Glutamatergic neuron (in vitro differentiated cells): ENCODE measurements around the gene F2R. TPM values are rescaled to one million over a fixed set of nuclear protein-coding genes. Genes with fewer than 3 reads are reported as not detected.
"Not testable (repeated sequence)": the region's sequence is repeated elsewhere in the genome, so short reads cannot be mapped to it uniquely, and the experiment has no call there.

Experiments used
- DNase-seq: peaks from one replicate; pipeline ENCODE4 v3.0.0; 2022
- H3K27ac Mint-ChIP-seq: one replicate; pipeline ENCODE4 v1.8.0; 2020; ENCODE audit warnings: mild to moderate bottlenecking, mixed read lengths, inconsistent platforms; ENCODE audit not compliant: unreplicated experiment
- H3K27me3 Mint-ChIP-seq: one replicate; pipeline ENCODE4 v1.8.0; 2020; ENCODE audit warnings: mild to moderate bottlenecking, moderate library complexity, mixed read lengths, inconsistent platforms; ENCODE audit not compliant: unreplicated experiment
- H3K36me3 Mint-ChIP-seq: one replicate; pipeline ENCODE4 v1.8.0; 2020; ENCODE audit warnings: mild to moderate bottlenecking, mixed read lengths, inconsistent platforms; ENCODE audit not compliant: unreplicated experiment
- H3K4me1 Mint-ChIP-seq: one replicate; pipeline ENCODE4 v1.8.0; 2020; ENCODE audit warnings: mild to moderate bottlenecking, low read depth, mixed read lengths, inconsistent platforms; ENCODE audit not compliant: unreplicated experiment
- H3K4me3 Mint-ChIP-seq: one replicate; pipeline ENCODE4 v1.8.0; 2020; ENCODE audit warnings: mild to moderate bottlenecking, mixed read lengths, inconsistent platforms; ENCODE audit not compliant: unreplicated experiment
- H3K9me3 Mint-ChIP-seq: one replicate; pipeline ENCODE4 v1.8.0; 2020; ENCODE audit warnings: mild to moderate bottlenecking, moderate library complexity, mixed read lengths, inconsistent platforms; ENCODE audit not compliant: unreplicated experiment
- CTCF ChIP-seq: fragments of 200-600 bp; sonication (generic); IDR thresholded peaks from one replicate; pipeline ENCODE4 v1.5.0; 2021; ENCODE audit not compliant: partially characterized antibody, unreplicated experiment
- total RNA-seq: library from RNA; stranded (reverse); fragmentation: NEBNext Ultra II Directional; extraction: Animal tissue kit (Norgen Biotek cat#: 25700); gene quantifications from one replicate; pipeline ENCODE4 v1.2.1, GENCODE V29; 2021; ENCODE audit not compliant: unreplicated experiment

F2R gene
- total RNA-seq, 1 donor from 2014 or later = 59.3 TPM

GRCh38 chr5:76673125-76673524 is 42.8 kb upstream of the F2R start:
- Mint-ChIP-seq H3K4me1 (no peaks in the 10 kb centered on the region), H3K9me3 (no peaks in the 10 kb centered on the region), H3K27me3 (no peaks in the 10 kb centered on the region), H3K36me3 (no peaks in the 10 kb centered on the region), H3K4me3 (no peak overlapping the region), H3K27ac (no peak overlapping the region)
- no peak for TF ChIP-seq CTCF
- no peak for DNase-seq

GRCh38 chr5:76674330-76675066 is 41.4 kb upstream of the F2R start:
- Mint-ChIP-seq H3K27me3 (no peaks in the 10 kb centered on the region), H3K9me3 (no peaks in the 10 kb centered on the region), H3K27ac (no peak overlapping the region), H3K4me3 (no peak overlapping the region), H3K36me3 (no peaks in the 10 kb centered on the region), H3K4me1 (no peaks in the 10 kb centered on the region)
- DNase-seq = no peak
- TF ChIP-seq CTCF = no peak

- Mint-ChIP-seq H3K4me1 (no peaks in the 10 kb centered on the region), H3K27ac (no peak overlapping the region), H3K36me3 (no peaks in the 10 kb centered on the region), H3K4me3 (no peak overlapping the region), H3K9me3 (no peaks in the 10 kb centered on the region), H3K27me3 (no peaks in the 10 kb centered on the region)
- no peak for TF ChIP-seq CTCF
- no peak for DNase-seq
These were observed 40.6 kb upstream of the F2R start for GRCh38 chr5:76675364-76675763.

GRCh38 chr5:76677849-76678472 is 38.0 kb upstream of the F2R start:
- H3K4me1 Mint-ChIP-seq = no peaks in the 10 kb centered on the region
- no peaks in the 10 kb centered on the region for H3K36me3 Mint-ChIP-seq
- no peak overlapping the region for H3K4me3 Mint-ChIP-seq
- H3K27ac Mint-ChIP-seq = no peak overlapping the region
- H3K27me3 Mint-ChIP-seq = no peaks in the 10 kb centered on the region
- no peaks in the 10 kb centered on the region for H3K9me3 Mint-ChIP-seq
- no peak for DNase-seq
- TF ChIP-seq CTCF = no peak

- no peaks in the 10 kb centered on the region for H3K27me3 Mint-ChIP-seq
- no peak for TF ChIP-seq CTCF
- H3K4me3 Mint-ChIP-seq = no peak overlapping the region
- no peak overlapping the region for H3K27ac Mint-ChIP-seq
- DNase-seq = no peak
- H3K4me1 Mint-ChIP-seq = no peaks in the 10 kb centered on the region
- no peaks in the 10 kb centered on the region for H3K9me3 Mint-ChIP-seq
- no peaks in the 10 kb centered on the region for H3K36me3 Mint-ChIP-seq
These were observed 36.7 kb upstream of the F2R start for GRCh38 chr5:76679231-76679630.

- H3K36me3 Mint-ChIP-seq, H3K4me3 Mint-ChIP-seq, H3K27ac Mint-ChIP-seq, H3K9me3 Mint-ChIP-seq, H3K27me3 Mint-ChIP-seq, H3K4me1 Mint-ChIP-seq, DNase-seq: not testable (repeated sequence)
These were observed 35.1 kb upstream of the F2R start for GRCh38 chr5:76680826-76681225.
